ENCODE results near the gene LMF1. TPM values are rescaled to one million over a fixed set of nuclear protein-coding genes. Genes with fewer than 3 reads are reported as not detected.
A peak's percentile ranks its signal among the peaks of the same experiment; 100 is the strongest.

The LMF1 gene
- total RNA-seq, 2 donors from 2014 or later: 47.1 to 49.3 TPM

GRCh38 chr16:924063-924462 is 46.7 kb downstream of the LMF1 start:
- no peak overlapping the region for H3K27ac ChIP-seq
- TF ChIP-seq CTCF (IDR thresholded peaks at IDR 0.05): no peak
- ATAC-seq (ENCODE audit: insufficient number of reproducible peaks, low FRiP score, low read depth) (no peak), DNase-seq (ENCODE audit: low spot score) (no peak)
- H3K27me3 ChIP-seq (replicated peaks; ENCODE audit: insufficient read depth): no peaks in the 10 kb centered on the region
- H3K36me3 ChIP-seq: no peaks in the 10 kb centered on the region
- peaks cover 0 to 19% of the 10 kb centered on the region in 2 donors for H3K4me1 ChIP-seq (ENCODE audit: control insufficient read depth in 1 of 2, low read depth in 2 of 2)
- no peaks in the 10 kb centered on the region for H3K9me3 ChIP-seq
- no peak overlapping the region for H3K4me3 ChIP-seq

GRCh38 chr16:923184-923583 is 47.6 kb downstream of the LMF1 start:
- H3K27me3 ChIP-seq (replicated peaks; ENCODE audit: insufficient read depth): no peaks in the 10 kb centered on the region
- no peak for TF ChIP-seq CTCF (IDR thresholded peaks at IDR 0.05)
- DNase-seq (ENCODE audit: low spot score) (no peak), ATAC-seq (ENCODE audit: insufficient number of reproducible peaks, low FRiP score, low read depth) (no peak)
- H3K36me3 ChIP-seq: no peaks in the 10 kb centered on the region
- no peaks in the 10 kb centered on the region for H3K9me3 ChIP-seq
- H3K4me1 ChIP-seq (ENCODE audit: control insufficient read depth in 1 of 2, low read depth in 2 of 2): peaks cover 0 to 19% of the 10 kb centered on the region in 2 donors
- H3K4me3 ChIP-seq: no peak overlapping the region
- H3K27ac ChIP-seq: no peak overlapping the region

- TF ChIP-seq CTCF (IDR thresholded peaks at IDR 0.05): no peak
- ATAC-seq (ENCODE audit: insufficient number of reproducible peaks, low FRiP score, low read depth) (no peak), DNase-seq (ENCODE audit: low spot score) (no peak)
- Histone ChIP-seq H3K27ac (no peak overlapping the region), H3K36me3 (no peaks in the 10 kb centered on the region), H3K27me3 (replicated peaks; ENCODE audit: insufficient read depth) (no peaks in the 10 kb centered on the region), H3K4me3 (no peak overlapping the region), H3K4me1 (ENCODE audit: control insufficient read depth in 1 of 2, low read depth in 2 of 2) (peaks cover 0 to 19% of the 10 kb centered on the region in 2 donors), H3K9me3 (no peaks in the 10 kb centered on the region)
Observed at GRCh38 chr16:922051-922450, 48.7 kb downstream of the LMF1 start.

GRCh38 chr16:921321-921905 is 49.4 kb downstream of the LMF1 start:
- Histone ChIP-seq H3K9me3 (no peaks in the 10 kb centered on the region), H3K27ac (no peak overlapping the region), H3K36me3 (no peaks in the 10 kb centered on the region), H3K4me3 (no peak overlapping the region), H3K27me3 (replicated peaks; ENCODE audit: insufficient read depth) (no peaks in the 10 kb centered on the region), H3K4me1 (ENCODE audit: control insufficient read depth in 1 of 2, low read depth in 2 of 2) (peaks cover 0 to 19% of the 10 kb centered on the region in 2 donors)
- DNase-seq (ENCODE audit: low spot score) (no peak), ATAC-seq (ENCODE audit: insufficient number of reproducible peaks, low FRiP score, low read depth) (no peak)
- TF ChIP-seq CTCF (IDR thresholded peaks at IDR 0.05): no peak

GRCh38 chr16:920717-921116 is 50.1 kb downstream of the LMF1 start:
- H3K9me3 ChIP-seq: no peaks in the 10 kb centered on the region
- H3K4me3 ChIP-seq: no peak overlapping the region
- H3K4me1 ChIP-seq (ENCODE audit: control insufficient read depth in 1 of 2, low read depth in 2 of 2): peaks cover 0 to 19% of the 10 kb centered on the region in 2 donors
- no peaks in the 10 kb centered on the region for H3K27me3 ChIP-seq (replicated peaks; ENCODE audit: insufficient read depth)
- H3K36me3 ChIP-seq: no peaks in the 10 kb centered on the region
- peak overlapping the region; percentile 51 to 60 for H3K27ac ChIP-seq
- ATAC-seq (ENCODE audit: insufficient number of reproducible peaks, low FRiP score, low read depth) (no peak), DNase-seq (ENCODE audit: low spot score) (no peak)
- no peak for TF ChIP-seq CTCF (IDR thresholded peaks at IDR 0.05)
